HG03280 (cell line): ENCODE measurements around the gene THRAP3.
A peak's percentile ranks its signal among the peaks of the same experiment; 100 is the strongest.
"Not testable (repeated sequence)": the region's sequence is repeated elsewhere in the genome, so short reads cannot be mapped to it uniquely, and the experiment has no call there.

Experiments
- ATAC-seq: cut with Tn5 transposase; IDR thresholded peaks from one replicate; pipeline ENCODE4 v1.9.1; 2021; ENCODE audit warnings: mild to moderate bottlenecking, moderate library complexity; ENCODE audit not compliant: unreplicated experiment

The THRAP3 gene

GRCh38 chr1:36239941-36240637 lies 15.8 kb downstream of the THRAP3 start:
- no peak for ATAC-seq

GRCh38 chr1:36247538-36247937 lies 23.3 kb downstream of the THRAP3 start:
- ATAC-seq: no peak

GRCh38 chr1:36248250-36248894 lies 24.1 kb downstream of the THRAP3 start:
- ATAC-seq: no peak

GRCh38 chr1:36251794-36252481 lies 27.7 kb downstream of the THRAP3 start:
- ATAC-seq: no peak

- not testable (repeated sequence) for ATAC-seq
Measured at GRCh38 chr1:36252482-36252824, 28.2 kb downstream of the THRAP3 start.

GRCh38 chr1:36253161-36253862 lies 29.1 kb downstream of the THRAP3 start:
- ATAC-seq: no peak

GRCh38 chr1:36256558-36257374 lies 32.5 kb downstream of the THRAP3 start:
- no peak for ATAC-seq

GRCh38 chr1:36257375-36257767 lies 33.1 kb downstream of the THRAP3 start:
- ATAC-seq: no peak

GRCh38 chr1:36258960-36259344 lies 34.7 kb downstream of the THRAP3 start:
- ATAC-seq: no peak

GRCh38 chr1:36268981-36269380 lies 44.7 kb downstream of the THRAP3 start:
- no peak for ATAC-seq

- no peak for ATAC-seq
Measured at GRCh38 chr1:36269408-36269838, 45.2 kb downstream of the THRAP3 start.

GRCh38 chr1:36273024-36273423 lies 48.8 kb downstream of the THRAP3 start:
- no peak for ATAC-seq

GRCh38 chr1:36274201-36274600 lies 50.0 kb downstream of the THRAP3 start:
- ATAC-seq: no peak

- ATAC-seq: no peak
Measured at GRCh38 chr1:36276688-36277087, 52.4 kb downstream of the THRAP3 start.

- ATAC-seq: no peak
Measured at GRCh38 chr1:36279110-36279788, 55.0 kb downstream of the THRAP3 start.

GRCh38 chr1:36279789-36280296 lies 55.6 kb downstream of the THRAP3 start:
- no peak for ATAC-seq

GRCh38 chr1:36284061-36284460 lies 59.8 kb downstream of the THRAP3 start:
- ATAC-seq: no peak

GRCh38 chr1:36284517-36284916 lies 60.3 kb downstream of the THRAP3 start:
- no peak for ATAC-seq

GRCh38 chr1:36285443-36286101 lies 61.3 kb downstream of the THRAP3 start:
- ATAC-seq: peak; percentile 66
